NCI-H1105 (cell line): ENCODE results near the gene GSTA1.
"Not testable (repeated sequence)": the region's sequence is repeated elsewhere in the genome, so short reads cannot be mapped to it uniquely, and the experiment has no call there.

ENCODE experiments used
- DNase-seq: peaks from one replicate; lab custom pipeline; 2025; lab: John Stamatoyannopoulos, UW

GSTA1 gene

DNA sequence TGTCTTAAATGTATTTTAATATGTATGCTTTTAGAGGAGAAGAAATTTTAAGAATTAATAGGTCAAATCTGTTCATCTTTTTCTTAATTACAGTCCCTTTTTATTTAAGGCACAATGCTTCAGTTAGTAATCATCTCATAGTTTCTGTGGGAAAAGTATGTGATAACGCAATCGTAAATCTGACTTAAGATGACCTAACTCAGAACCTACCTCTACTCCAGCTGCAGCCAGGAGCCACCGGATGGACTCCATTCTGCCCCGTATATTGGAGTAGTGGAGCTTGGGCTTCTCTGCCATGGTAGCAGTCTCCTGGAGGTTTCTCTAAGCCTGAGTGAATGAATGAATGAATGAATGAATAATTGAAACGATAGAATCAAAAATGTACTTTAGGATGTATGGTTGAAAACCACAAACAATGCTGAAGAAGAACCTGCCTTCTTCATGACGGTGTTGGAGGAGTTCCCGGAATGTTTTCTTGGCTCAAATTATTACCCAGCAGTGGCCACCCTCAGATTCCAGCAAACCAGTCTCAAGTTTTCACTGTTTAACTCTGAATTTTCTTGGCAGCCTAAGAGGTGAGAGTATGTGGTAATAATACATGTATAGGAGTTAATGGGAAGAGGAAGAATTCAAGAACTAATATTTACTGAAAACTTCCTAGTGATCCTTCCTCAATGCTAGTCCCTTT is 45.8 kb downstream of the GSTA1 start:
- DNase-seq: not testable (repeated sequence)

DNA sequence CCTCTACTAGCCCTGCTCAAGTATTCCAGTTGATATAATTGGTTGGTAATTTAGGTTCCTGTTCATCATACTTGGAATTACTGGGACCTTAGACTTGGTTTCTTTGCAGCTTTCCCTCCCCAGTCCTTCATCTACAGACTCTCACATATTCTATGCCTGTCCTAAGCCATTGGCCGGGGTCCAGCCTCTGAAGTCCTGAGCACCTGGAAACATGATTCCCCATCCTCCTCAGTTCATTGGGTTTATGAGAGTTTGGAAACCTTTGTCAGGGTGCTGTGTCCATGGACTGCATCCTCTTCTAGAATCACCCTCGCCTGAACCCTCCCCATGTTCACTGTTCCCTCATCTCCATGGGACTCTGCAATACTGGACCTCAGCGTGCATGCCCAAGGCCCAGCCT is 49.2 kb downstream of the GSTA1 start:
- no peak for DNase-seq

DNA sequence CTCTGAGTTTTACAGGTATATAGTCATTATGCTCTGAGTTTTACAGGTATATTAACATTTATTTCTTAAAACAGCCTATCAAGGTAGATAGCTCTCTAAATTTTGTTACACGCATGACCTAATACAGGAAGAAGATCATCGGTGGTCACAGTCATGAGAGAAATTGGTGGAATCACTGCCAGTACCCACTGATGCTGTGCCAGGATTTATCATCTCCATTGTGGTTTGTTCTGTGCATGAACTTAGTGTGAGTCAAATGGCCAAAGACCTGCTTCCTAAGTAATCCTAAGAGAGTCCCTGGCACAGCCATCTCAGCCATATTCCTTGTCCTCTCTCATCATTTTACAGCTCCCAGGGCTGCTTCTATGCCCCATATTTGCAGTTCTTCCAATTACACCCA is 50.5 kb downstream of the GSTA1 start:
- DNase-seq: not testable (repeated sequence)

DNA sequence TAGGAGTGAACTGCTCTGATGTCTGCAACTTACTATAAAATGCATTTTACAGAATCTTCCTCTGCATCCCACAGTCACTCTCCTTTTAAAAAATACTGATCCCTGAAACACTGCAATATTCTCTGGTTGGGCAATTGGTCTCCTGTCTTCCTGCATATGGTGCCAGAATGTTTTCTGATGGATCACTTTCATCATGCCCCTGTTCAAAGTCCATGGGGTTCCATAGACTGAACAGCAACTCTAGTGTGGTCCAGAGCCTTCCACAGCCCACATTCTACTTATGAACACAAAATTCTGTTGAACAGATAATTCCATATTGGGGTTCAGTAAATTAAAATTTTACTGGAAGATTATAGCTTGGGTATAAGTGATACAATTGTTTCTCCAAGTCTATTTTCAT is 51.3 kb downstream of the GSTA1 start:
- no peak for DNase-seq

DNA sequence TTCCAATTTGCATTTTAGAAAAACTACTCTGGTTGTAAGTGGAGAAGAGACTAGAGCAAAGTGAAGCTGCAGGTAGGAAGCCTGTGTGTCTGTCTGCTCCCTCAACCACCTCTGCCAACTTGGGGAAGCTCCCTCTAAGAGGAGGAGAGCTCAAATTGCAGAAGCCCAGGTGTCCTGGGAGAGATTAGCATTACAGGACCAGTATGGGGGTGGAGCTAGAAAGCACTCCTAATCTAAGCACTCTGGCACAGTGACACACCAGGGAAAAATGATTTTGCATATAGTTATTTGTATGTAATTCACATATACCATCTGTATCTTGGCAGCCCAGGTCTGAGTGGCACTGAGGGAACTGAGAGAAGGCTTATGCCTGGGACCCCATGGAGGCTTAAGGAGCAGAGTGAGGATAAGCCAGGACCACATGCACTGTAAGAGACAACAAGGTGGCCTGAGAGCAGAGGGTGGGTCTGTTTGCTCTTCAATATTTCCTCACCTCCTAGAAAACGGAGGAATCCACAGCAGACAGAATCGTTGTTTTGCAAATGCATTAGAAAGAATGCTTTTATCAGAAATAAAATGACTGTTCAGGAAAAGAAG is 54.0 kb downstream of the GSTA1 start:
- no peak for DNase-seq

DNA sequence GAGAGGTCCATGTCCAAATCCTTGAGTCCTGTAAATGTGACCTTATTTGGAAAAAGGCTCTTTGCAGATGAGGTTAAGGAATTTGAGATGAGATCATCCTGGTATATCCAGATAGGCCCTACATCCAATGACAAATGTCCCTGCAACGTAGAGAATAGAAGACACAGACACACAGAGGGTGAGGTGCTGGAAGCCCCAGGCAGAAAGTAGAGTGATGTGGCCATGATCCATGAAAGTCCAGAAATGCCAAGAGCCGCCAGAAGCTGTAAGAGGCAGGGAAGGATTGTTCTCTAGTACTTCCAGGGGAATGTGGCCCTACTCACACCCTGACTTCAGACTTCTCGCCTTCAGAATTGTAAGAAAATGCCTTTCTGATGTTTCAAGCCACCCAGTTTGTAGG is 56.3 kb downstream of the GSTA1 start:
- not testable (repeated sequence) for DNase-seq

DNA sequence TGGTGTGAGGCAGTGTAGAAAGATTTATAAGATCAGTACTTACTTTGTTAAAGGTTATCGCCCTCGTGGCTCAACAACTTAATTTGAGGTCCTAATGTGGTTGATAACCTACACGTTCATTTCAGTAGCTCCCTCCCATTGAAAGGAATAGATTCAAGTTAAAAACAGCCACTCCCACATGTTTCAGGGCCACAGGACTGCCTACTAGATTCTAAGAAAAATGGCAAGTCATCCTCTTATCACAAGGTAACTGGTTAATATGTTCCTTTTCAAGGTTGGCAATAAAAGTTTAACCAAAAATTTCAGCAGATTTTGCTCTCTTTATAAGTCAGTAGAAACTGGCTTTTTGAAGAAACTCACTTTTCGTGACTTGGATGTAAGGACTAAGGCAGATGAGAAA is 57.4 kb downstream of the GSTA1 start:
- DNase-seq: no peak

DNA sequence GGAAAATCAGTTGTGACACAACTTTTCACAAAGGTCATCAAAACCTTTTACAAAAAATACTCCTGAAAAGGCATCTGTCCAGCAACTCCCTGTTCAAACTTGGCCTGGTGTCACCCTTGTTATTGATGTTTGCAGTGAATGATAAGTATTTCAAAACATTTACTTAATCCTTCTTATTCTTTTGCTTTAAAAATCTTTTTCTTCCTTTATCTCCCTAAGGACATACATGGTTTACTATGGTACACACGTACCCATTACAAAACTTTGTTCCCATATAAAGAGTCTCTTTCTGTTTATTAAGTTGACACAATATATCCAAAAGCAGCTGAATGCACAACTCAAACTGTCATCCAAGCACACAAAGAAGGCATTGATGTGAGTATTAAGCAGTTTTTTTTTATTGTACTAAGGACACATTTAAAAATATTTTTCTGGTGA is 57.8 kb downstream of the GSTA1 start:
- DNase-seq: no peak

DNA sequence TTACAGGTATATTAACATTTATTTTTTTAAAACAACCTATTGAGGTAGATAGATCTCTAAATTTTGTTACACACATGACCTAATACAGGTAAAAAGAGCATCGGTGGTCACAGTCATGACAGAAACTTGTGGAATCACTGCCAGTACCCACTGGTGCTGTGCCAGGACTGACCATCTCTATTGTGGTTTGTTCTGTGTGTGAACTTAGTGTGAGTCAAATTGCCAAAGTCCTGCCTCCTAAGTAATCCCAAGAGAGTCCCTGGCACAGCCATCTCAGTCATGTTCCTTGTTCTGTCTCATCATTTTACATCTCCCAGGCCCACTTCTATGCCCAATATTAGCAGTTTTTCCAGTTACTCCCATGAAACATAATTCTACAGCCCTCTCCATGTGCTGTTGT is 61.7 kb downstream of the GSTA1 start:
- DNase-seq: no peak
